Transverse colon (tissue), 4 donors: ENCODE results near the gene DNMT3B.

Source experiments
- CTCF ChIP-seq, 5 experiments: fragments of 200-600 bp in 3 of 5; fragments of 450-650 bp in 2 of 5; sonication (generic) in 3 of 5; IDR thresholded peaks; 1 replicate in 2 of 5; 2 replicates in 3 of 5; pipeline ENCODE4 v1.5.1; 2016 to 2017; ENCODE audit warnings: antibody characterized with exemption in 5 of 5, inconsistent platforms in 3 of 5, mild to moderate bottlenecking in 2 of 5, moderate library complexity in 1 of 5
- EP300 ChIP-seq: sonication (generic); formaldehyde crosslinking; IDR thresholded peaks from one replicate; pipeline ENCODE4 v1.6.1; 2017; ENCODE audit warnings: antibody characterized with exemption, low read depth
- POLR2A ChIP-seq: fragments of 450-650 bp; IDR thresholded peaks from one replicate; pipeline ENCODE4 v1.6.1; 2016; ENCODE audit warnings: antibody characterized with exemption, mild to moderate bottlenecking, moderate library complexity
- POLR2AphosphoS5 ChIP-seq, 3 donors: sonication (generic); formaldehyde crosslinking; IDR thresholded peaks; one replicate each; pipeline ENCODE4 v1.6.1; 2016; ENCODE audit warnings: antibody characterized with exemption in 3 of 3

- no peak for TF ChIP-seq CTCF (IDR thresholded peaks at IDR 0.05)
- TF ChIP-seq EP300: no peak
- no peak for TF ChIP-seq POLR2A
- no peak for TF ChIP-seq POLR2AphosphoS5 (IDR thresholded peaks at IDR 0.05)
These were observed 72.8 kb downstream of the DNMT3B start for GRCh38 chr20:32834972-32835371.
